K562 (cell line): ENCODE data around the gene ELOVL2. TPM values are rescaled to one million over a fixed set of nuclear protein-coding genes. Genes with fewer than 3 reads are reported as not detected.
A peak's percentile ranks its signal among the peaks of the same experiment; 100 is the strongest.

Experiments used
- ATAC-seq: fragments of 200-7000 bp; cut with Tn5 transposase; 3 replicates; pipeline ENCODE4 v1.9.1; 2020; ENCODE audit warnings: moderate library complexity
- BruUV-seq: library from RNA; stranded (reverse); fragments of 400-500 nt; replicated peaks from 2 replicates; lab custom pipeline; 2021; lab: Mats Ljungman, UMichigan
- CTCF ChIA-PET: fragments of 300-600 bp; formaldehyde crosslinking; extraction: SDS; loops from one replicate; lab custom pipeline; 2021; ENCODE audit warnings: low intra/inter-chr PET ratio; lab: Yijun Ruan, JAX
- POLR2A ChIA-PET: fragments of 300-600, 350-650 bp; sonication (Branson Sonifier 250); formaldehyde crosslinking; extraction: SDS; loops from one replicate; lab custom pipeline; 2021; ENCODE audit warnings: antibody characterized with exemption, inconsistent platforms; lab: Yijun Ruan, JAX
- DNase-seq, 4 experiments: peaks; one replicate each; pipeline versions ENCODE4 v3.0.0 to v3.0.0-alpha.2; 2011 to 2018; ENCODE audit warnings: low spot score in 3 of 4, mixed read lengths in 3 of 4; ENCODE audit errors: extremely low read depth in 1 of 4
- FAIRE-seq: peaks from 2 replicates; lab custom pipeline; 2011; peaks lifted over from hg19 to GRCh38; lab: Jason Lieb, UNC
- H2AFZ ChIP-seq: 2 replicates; pipeline ENCODE4 v1.6.0; 2011; ENCODE audit warnings: low read depth, low read length, control low read depth, inconsistent platforms
- H3K27ac ChIP-seq: fragments of 200-600 bp; 3 replicates; pipeline ENCODE4 v1.8.0; 2011; ENCODE audit warnings: low read depth, mild to moderate bottlenecking, control low read depth, inconsistent platforms, low read length, moderate library complexity, mixed read lengths; ENCODE audit errors: extremely low read depth
- H3K27me3 ChIP-seq, 2 experiments: fragments of 300-600 bp in 1 of 2; 2 replicates in 1 of 2; 3 replicates in 1 of 2; pipeline versions ENCODE4 v1.6.0 to v1.8.0; 2011; ENCODE audit warnings: inconsistent platforms in 2 of 2, low read length in 2 of 2, mild to moderate bottlenecking in 1 of 2, mixed read lengths in 1 of 2, moderate library complexity in 1 of 2; ENCODE audit not compliant: control insufficient read depth in 2 of 2, insufficient read depth in 2 of 2
- H3K36me3 ChIP-seq: fragments of 300-600 bp; 3 replicates; pipeline ENCODE4 v1.8.0; 2011; ENCODE audit warnings: mild to moderate bottlenecking, low read length, inconsistent platforms; ENCODE audit not compliant: control insufficient read depth, insufficient read depth
- H3K4me1 ChIP-seq, 2 experiments: fragments of 200-600 bp in 1 of 2; replicated peaks in 1 of 2; 2 replicates in 1 of 2; 3 replicates in 1 of 2; pipeline versions ENCODE4 v1.5.1 to v1.8.0; 2011; ENCODE audit warnings: inconsistent platforms in 2 of 2, low read length in 2 of 2, mild to moderate bottlenecking in 1 of 2, mixed read lengths in 1 of 2, moderate library complexity in 1 of 2; ENCODE audit not compliant: control insufficient read depth in 2 of 2, insufficient read depth in 2 of 2
- H3K4me2 ChIP-seq: 2 replicates; pipeline ENCODE4 v1.6.1; 2011; ENCODE audit warnings: low read length, control low read depth, inconsistent platforms, mixed read lengths; ENCODE audit not compliant: insufficient read depth
- H3K4me3 ChIP-seq: fragments of 200-600 bp; sonication (generic), shearing (Covaris generic); 2 replicates; pipeline ENCODE4 v1.5.1; 2016; ENCODE audit warnings: control low read depth, inconsistent platforms
- H3K79me2 ChIP-seq: fragments of 200-600 bp; 3 replicates; pipeline ENCODE4 v1.8.0; 2011; ENCODE audit warnings: low read length, inconsistent platforms; ENCODE audit not compliant: control insufficient read depth, insufficient read depth
- H3K9ac ChIP-seq, 2 experiments: 2 replicates each; pipeline versions ENCODE4 v1.6.0 to v1.6.1; 2011; ENCODE audit warnings: low read depth in 2 of 2, low read length in 2 of 2, control low read depth in 1 of 2, inconsistent platforms in 1 of 2, mild to moderate bottlenecking in 1 of 2, mixed read lengths in 1 of 2; ENCODE audit not compliant: insufficient read depth in 1 of 2
- H3K9me1 ChIP-seq: one replicate; pipeline ENCODE4 v1.6.0; 2011; ENCODE audit warnings: inconsistent platforms, mild to moderate bottlenecking, low read length, moderate library complexity; ENCODE audit not compliant: control insufficient read depth, insufficient read depth
- H3K9me3 ChIP-seq: replicated peaks from 2 replicates; pipeline ENCODE4 v1.5.1; 2011; ENCODE audit warnings: low read depth, low read length, inconsistent platforms; ENCODE audit not compliant: control insufficient read depth, insufficient read depth
- H4K20me1 ChIP-seq: replicated peaks from 2 replicates; pipeline ENCODE4 v1.6.1; 2011; ENCODE audit warnings: low read length, inconsistent platforms, mixed read lengths; ENCODE audit not compliant: control insufficient read depth, insufficient read depth
- HCFC1 ChIP-seq: IDR thresholded peaks from 2 replicates; pipeline ENCODE4 v1.6.1; 2012; ENCODE audit warnings: low read depth, low read length, improper control_type of control experiment
- MYNN ChIP-seq, 2 experiments: sonication (generic); formaldehyde crosslinking in 1 of 2; IDR thresholded peaks; 2 replicates each; pipeline versions ENCODE4 v1.5.0 to v1.6.1; 2016 to 2020; ENCODE audit warnings: antibody characterized with exemption in 1 of 2, missing genetic modification reagents in 1 of 2
- ZNF668 ChIP-seq: fragments of 250-450 bp; sonication (Bioruptor Pico); IDR thresholded peaks from 2 replicates; pipeline ENCODE4 v1.8.0; 2022; ENCODE audit warnings: mild to moderate bottlenecking, inconsistent platforms
- WGBS: fragments of 100-300 bp; shearing (Covaris generic); methylation state at CpG from one replicate; pipeline ENCODE4 v1.1.6; 2016; ENCODE audit warnings: low coverage, mixed read lengths; ENCODE audit not compliant: insufficient coverage; ENCODE audit errors: missing lambda C conversion rate; 5-methylcytosine and 5-hydroxymethylcytosine counted together
- in situ Hi-C: fragments of 300-500 bp; cut with MboI; formaldehyde crosslinking; loops from 4 replicates; pipeline ENCODE4 v1.15.0; 2018; ENCODE audit warnings: inconsistent platforms, mixed read lengths
- intact Hi-C: fragments of 100-400 bp; cut with micrococcal nuclease; formaldehyde crosslinking; loops from 2 replicates; pipeline ENCODE4 v1.14.2; 2022
- polyA plus RNA-seq, 8 experiments: library from polyadenylated mRNA; depleted of rRNA in 4 of 8; stranded (reverse) in 5 of 8; unstranded in 3 of 8; fragments of >200 nt; fragmentation: Nextera tagmentation in 2 of 8; fragmentation: Illumina TruSeq in 1 of 8; extraction: Ambion mirVana in 2 of 8; extraction: Trizol in 1 of 8; gene quantifications; 2 replicates each; pipeline versions ENCODE4 v1.2.1 to v1.2.3, GENCODE V29; 2011 to 2014; ENCODE audit warnings: inconsistent platforms in 1 of 8, missing spikeins in 1 of 8
- total RNA-seq, 7 experiments: library from RNA; depleted of rRNA in 6 of 7; stranded (reverse); fragments of >200 nt in 6 of 7; fragmentation: Illumina TruSeq in 2 of 7; extraction: Trizol in 2 of 7; gene quantifications; 2 replicates each; pipeline versions ENCODE4 v1.2.1 to v1.2.3, GENCODE V29; 2011 to 2021; ENCODE audit warnings: low replicate concordance in 1 of 7
- TF ChIP-seq, protein P1 (sequence below): sonication (generic); formaldehyde crosslinking; IDR thresholded peaks from 2 replicates; pipeline ENCODE4 v1.8.0; 2022; ENCODE audit warnings: mild to moderate bottlenecking, missing genetic modification reagents
- TF ChIP-seq, protein P2 (sequence below): fragments of 450-650 bp; formaldehyde crosslinking; IDR thresholded peaks from 2 replicates; pipeline ENCODE4 v1.4.0; 2022; ENCODE audit warnings: missing genetic modification characterization

The ELOVL2 gene
- total and polyA plus RNA-seq, 9 of the 15 experiments (the other 6 are each of a cell fraction or from before 2014, with no cell fraction given): 0.05 to 0.96 (median 0.31) TPM

DNA sequence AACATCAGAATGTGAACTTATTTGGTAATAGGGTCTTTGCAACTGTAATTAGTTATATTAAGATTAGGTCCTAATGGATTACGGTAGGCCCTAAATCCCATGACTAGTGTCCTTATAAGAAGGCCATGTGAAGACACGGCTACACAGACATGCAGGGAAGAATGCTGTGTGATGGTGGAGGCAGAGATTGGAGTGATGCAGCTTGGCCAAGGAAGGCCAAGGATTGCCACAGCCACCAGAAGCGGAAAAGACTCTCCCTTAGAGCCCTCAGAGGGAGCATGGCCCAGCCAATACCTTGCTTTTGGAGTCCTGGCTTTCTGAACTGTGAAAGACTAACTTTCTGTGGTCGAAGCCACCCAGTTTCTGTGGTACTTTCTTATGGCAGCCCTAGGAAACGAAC lies 39.9 kb upstream of the ELOVL2 start:
- Histone ChIP-seq H3K79me2 (no peaks in the 10 kb centered on the region), H4K20me1 (no peaks in the 10 kb centered on the region), H3K4me2 (no peak overlapping the region), H3K9me3 (no peaks in the 10 kb centered on the region), H2AFZ (no peak overlapping the region), H3K27ac (no peak overlapping the region), H3K36me3 (no peaks in the 10 kb centered on the region), H3K9me1 (no peaks in the 10 kb centered on the region), H3K4me3 (no peak overlapping the region), H3K4me1 (no peaks in the 10 kb centered on the region), H3K9ac (no peak overlapping the region), H3K27me3 (no peaks in the 10 kb centered on the region)
- ATAC-seq (no peak; the same call in 2 of the 3 replicates), DNase-seq (no peak), FAIRE-seq (peak; percentile 59)
- in situ Hi-C loops (no loop called here), intact Hi-C loops (no loop called here)
- CTCF ChIA-PET: no interaction called here
- no TSS peak for BruUV-seq
- no peak for TF ChIP-seq HCFC1
- TF ChIP-seq, protein P1, sequence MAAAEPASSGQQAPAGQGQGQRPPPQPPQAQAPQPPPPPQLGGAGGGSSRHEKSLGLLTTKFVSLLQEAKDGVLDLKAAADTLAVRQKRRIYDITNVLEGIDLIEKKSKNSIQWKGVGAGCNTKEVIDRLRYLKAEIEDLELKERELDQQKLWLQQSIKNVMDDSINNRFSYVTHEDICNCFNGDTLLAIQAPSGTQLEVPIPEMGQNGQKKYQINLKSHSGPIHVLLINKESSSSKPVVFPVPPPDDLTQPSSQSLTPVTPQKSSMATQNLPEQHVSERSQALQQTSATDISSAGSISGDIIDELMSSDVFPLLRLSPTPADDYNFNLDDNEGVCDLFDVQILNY (CRISPR knock-in tag): no peak
- no peak for TF ChIP-seq ZNF668
- TF ChIP-seq MYNN (IDR thresholded peaks at IDR 0.05): no peak
- no peak for TF ChIP-seq MYNN (CRISPR knock-in tag; IDR thresholded peaks at IDR 0.05)
- TF ChIP-seq, protein P2, sequence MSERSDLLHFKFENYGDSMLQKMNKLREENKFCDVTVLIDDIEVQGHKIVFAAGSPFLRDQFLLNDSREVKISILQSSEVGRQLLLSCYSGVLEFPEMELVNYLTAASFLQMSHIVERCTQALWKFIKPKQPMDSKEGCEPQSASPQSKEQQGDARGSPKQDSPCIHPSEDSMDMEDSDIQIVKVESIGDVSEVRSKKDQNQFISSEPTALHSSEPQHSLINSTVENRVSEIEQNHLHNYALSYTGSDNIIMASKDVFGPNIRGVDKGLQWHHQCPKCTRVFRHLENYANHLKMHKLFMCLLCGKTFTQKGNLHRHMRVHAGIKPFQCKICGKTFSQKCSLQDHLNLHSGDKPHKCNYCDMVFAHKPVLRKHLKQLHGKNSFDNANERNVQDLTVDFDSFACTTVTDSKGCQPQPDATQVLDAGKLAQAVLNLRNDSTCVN: no peak
- 26% methylated on average over 5 of the region's 5 CpGs for WGBS
- POLR2A ChIA-PET: no interaction called here
